HT1080 (cell line): ENCODE data around the gene NUMB. TPM values are rescaled to one million over a fixed set of nuclear protein-coding genes. Genes with fewer than 3 reads are reported as not detected.

Experiments
- DNase-seq: peaks from one replicate; pipeline ENCODE4 v3.0.0-alpha.2; 2015; ENCODE audit warnings: low read depth
- total RNA-seq: library from RNA; depleted of rRNA; stranded (reverse); fragments of >200 nt; shearing (Covaris generic); gene quantifications from 2 replicates; pipeline ENCODE4 v1.2.3, GENCODE V29; 2014

NUMB gene
- total RNA-seq, 1 experiment from 2014 or later, result 21.8 TPM

DNA sequence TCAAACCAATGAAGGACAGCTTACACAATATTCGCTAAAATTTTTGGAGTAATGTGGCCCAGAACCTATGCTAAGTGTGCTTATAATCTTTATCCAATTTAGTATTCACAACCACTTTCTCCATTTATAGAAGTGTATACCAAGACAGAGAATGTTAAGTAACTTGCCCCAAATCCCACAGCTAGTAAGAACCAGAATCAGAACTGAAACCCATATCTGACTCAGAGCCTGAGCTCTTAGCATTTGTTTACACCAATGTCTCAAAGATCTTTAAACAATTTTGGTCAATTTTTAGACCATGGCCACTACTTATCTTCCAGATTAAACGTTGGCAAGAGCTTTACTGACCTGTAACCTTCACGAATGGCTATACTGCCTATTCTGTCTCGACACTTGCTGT lies 168.1 kb downstream of the NUMB start:
- DNase-seq, result no peak

DNA sequence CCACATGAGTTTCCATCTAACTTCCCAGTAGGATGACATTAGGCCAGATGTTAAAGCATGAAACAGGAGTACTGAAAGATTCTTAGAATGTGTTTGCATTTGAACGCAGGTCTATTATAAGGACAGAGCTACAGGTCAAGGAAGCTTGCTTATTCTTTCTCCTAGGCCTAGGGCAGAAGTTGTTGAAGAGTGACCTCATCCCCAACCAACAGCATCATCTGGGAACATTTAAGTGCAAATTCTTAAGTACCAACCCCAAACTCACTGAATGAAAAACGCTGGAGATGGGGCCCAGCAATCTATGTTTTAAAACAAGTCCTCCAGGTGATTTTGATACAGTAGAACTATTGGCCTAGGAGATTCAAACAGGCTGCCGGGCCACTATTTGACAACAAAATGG lies 168.6 kb downstream of the NUMB start:
- no peak for DNase-seq

GRCh38 chr14:73289308-73289707 lies 169.0 kb downstream of the NUMB start:
- DNase-seq, result no peak

GRCh38 chr14:73287071-73287470 lies 171.3 kb downstream of the NUMB start:
- DNase-seq, result no peak

DNA sequence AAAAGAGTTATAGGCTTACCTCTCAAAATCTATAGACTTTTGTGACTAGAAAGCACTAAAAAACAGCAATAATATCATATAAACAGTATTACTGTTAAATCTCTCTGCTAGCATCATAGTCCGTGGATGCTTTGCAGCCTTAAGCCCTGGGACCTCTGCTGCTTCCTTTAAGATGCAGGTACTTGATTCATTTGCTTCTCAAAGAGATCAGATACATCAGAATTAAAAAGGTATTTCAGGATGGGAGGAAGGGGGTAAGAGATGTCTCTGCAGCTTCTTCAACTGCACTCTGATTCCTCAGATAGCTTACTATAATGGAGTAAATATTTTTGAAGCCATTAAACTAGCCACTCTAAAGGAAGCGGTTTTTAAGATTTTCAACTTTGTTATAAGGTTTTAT lies 171.7 kb downstream of the NUMB start:
- no peak for DNase-seq

DNA sequence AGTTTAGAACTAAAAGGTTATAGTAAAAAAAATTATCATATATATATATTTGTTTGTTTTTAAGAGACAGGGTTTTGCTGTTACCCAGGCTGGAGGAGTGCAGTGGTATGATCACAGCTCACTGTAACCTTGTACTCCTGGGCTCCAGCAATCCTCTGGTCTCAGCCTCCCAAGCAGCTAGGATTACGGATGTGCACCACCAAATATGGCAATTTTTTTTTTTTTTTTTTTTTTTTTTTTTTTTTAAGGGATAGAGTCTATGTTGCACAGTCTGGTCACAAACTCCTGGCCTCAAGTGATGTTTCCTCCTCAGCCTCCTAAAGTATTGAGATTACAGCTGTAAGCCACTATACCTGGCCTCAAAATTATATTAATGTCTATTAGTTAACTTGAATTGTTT lies 172.4 kb downstream of the NUMB start:
- no peak for DNase-seq

- no peak for DNase-seq
These were observed 174.6 kb downstream of the NUMB start for GRCh38 chr14:73283608-73284379.

- DNase-seq, result no peak
These were observed 177.4 kb downstream of the NUMB start for GRCh38 chr14:73280903-73281302.

- no peak for DNase-seq
These were observed 181.0 kb downstream of the NUMB start for GRCh38 chr14:73277376-73277775.

DNA sequence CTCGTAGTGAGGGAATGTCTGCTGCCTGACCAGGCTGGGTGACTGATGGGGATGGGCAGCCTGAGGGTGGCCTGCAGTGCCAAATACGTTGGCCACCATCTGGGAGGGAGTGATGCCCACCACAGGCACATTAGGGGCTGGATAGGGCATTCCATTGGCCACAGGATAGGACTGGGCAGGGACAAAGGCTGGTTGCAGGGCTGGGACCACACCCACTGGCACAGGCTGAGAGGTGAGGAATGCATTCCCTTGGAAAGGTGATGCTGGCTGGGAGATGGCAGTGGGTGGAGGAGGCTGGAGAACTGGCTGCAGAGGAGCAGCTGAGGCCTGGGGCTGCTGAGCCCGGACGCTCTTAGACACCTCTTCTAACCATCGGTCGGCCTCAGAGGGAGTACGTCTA lies 181.5 kb downstream of the NUMB start:
- DNase-seq, result no peak

- DNase-seq, result no peak
These were observed 184.5 kb downstream of the NUMB start for GRCh38 chr14:73273799-73274198.

- no peak for DNase-seq
These were observed 186.0 kb downstream of the NUMB start for GRCh38 chr14:73272393-73272792.

GRCh38 chr14:73269729-73270531 lies 188.4 kb downstream of the NUMB start:
- no peak for DNase-seq

DNA sequence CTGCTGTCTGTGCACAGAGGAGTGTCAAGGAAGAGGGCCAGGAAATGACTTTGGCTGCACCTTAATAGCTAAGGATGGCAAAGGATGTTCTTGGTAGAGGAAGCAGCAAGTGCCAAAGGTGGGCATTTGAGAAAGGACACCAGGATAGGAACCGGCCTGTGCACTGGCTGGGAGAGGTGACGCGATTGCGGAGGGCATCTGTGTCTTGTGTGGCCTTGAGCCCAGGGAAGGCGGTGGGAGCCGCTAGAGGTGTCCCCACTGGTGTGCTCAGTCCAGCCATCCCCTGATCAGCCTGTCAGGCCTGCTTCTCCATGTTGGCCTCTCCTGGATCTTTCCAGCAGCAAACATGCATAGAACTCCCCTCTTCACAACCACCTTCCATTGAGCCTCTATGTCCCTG lies 190.9 kb downstream of the NUMB start:
- no peak for DNase-seq

- DNase-seq, result no peak
These were observed 192.0 kb downstream of the NUMB start for GRCh38 chr14:73266317-73266716.

DNA sequence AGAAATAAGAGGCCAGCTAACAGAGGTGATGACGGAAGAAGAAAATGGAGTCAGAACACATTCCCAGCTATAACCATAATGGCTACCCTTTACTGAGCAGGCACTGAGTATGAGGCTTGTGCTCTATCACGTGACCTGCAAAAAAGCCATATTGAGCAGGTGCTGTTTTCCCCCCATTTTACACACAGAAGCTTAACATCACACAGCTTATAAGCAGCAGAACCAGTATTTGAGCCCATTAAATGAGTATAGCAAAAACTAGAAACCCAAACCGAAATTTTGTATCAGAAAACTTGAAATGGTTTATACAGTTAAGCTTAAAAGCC lies 192.7 kb downstream of the NUMB start:
- no peak for DNase-seq

DNA sequence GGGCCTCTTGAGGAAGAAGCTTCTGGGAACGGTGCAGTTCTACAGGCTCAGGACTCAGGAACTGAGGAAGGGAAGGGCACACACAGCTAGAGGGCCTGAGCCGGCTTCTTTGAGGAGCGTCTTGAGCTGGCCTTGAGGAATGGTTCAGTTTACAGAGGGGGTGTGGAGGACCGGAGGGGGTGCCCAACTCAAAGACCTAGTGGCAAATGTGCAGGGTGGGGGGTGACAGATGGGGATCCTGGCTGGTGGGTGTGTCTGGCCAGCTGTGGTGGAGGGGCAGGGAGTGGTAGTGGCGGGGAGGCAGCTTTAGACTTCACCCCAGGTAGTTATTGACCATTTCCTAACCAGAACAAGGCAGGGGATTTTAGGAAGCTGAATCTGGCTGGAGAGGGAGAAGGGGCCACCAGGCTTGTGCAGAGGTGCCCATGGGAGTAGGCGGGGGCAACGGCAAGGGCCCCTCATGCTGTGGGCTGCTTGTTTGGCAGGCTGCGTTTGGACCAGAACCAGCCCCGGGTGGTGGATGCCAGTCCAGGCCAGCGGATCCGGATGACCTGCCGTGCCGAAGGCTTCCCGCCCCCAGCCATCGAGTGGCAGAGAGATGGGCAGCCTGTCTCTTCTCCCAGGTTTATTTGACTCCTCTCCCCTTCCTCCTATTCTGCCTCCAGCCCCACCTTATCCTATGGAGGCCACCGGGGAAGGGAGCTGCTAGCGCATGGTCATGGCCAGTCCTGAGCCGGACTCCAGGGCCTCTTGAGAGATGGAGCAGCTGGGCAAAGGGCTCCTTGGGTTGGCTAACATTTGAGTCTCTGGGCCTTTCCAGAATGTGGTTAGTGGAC lies 193.2 kb downstream of the NUMB start:
- DNase-seq, result no peak

DNA sequence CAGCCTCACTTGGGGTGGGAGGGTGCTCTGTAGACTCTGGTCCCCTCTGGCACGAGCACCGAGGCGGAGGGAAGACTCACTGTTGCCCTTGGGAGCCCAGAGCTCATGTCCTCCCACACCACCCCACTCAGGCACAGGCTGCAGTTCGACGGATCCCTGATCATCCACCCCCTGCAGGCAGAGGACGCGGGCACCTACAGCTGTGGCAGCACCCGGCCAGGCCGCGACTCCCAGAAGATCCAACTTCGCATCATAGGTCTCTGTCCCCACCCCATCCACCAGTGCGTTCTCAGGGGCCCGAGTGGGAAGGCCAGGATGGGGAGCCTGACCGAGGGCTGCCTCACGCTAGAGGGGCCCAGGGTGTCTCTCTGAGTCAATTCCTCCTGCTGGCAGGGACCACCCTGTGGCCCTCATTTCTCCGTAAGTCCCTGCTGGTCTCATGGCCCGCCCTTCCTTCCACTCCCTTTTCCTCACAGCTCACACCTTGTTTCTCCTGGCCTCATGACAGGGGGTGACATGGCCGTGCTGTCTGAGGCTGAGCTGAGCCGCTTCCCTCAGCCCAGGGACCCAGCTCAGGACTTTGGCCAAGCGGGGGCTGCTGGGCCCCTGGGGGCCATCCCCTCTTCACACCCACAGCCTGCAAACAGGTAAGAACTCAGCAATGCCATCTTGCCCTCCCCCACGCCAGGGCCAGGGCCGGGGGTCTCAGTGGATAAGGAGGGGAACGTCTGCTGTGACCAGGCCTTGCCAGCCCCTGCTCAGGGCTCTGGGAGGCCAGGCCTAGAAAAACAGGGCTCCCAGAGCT lies 194.1 kb downstream of the NUMB start:
- no peak for DNase-seq

DNA sequence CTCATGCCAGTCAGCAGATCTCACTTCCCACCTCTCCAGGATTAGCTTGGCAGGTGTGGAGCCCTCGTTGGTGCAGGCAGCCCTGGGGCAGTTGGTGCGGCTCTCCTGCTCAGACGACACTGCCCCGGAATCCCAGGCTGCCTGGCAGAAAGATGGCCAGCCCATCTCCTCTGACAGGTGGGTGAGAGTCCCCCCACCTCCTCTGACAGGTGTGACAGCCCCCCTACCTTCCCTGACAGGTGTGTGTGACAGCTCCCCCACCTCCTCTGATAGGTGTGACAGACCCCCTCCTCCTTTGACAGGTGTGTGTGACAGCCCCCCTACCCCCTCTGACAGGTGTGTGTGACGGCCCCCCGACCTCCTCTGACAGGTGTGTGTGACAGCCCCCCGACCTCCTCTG lies 194.7 kb downstream of the NUMB start:
- DNase-seq, result no peak

- no peak for DNase-seq
These were observed 195.7 kb downstream of the NUMB start for GRCh38 chr14:73262427-73263183.
